Choroid plexus epithelial cell (primary cell): ENCODE results near the gene POLR2F.

Experiments used
- DNase-seq: peaks from one replicate; pipeline ENCODE4 v3.0.0-alpha.2; 2010; ENCODE audit warnings: low read depth
- H3K4me3 ChIP-seq: 2 replicates; pipeline ENCODE4 v1.5.1; 2011; ENCODE audit warnings: low read depth, mild to moderate bottlenecking, control low read depth, low read length, moderate library complexity
- CTCF ChIP-seq: conservative IDR thresholded peaks from 2 replicates; pipeline ENCODE4 v1.5.1; 2011; ENCODE audit warnings: low read depth, mild to moderate bottlenecking, control low read depth, inconsistent platforms, low read length, moderate library complexity

POLR2F gene

DNA sequence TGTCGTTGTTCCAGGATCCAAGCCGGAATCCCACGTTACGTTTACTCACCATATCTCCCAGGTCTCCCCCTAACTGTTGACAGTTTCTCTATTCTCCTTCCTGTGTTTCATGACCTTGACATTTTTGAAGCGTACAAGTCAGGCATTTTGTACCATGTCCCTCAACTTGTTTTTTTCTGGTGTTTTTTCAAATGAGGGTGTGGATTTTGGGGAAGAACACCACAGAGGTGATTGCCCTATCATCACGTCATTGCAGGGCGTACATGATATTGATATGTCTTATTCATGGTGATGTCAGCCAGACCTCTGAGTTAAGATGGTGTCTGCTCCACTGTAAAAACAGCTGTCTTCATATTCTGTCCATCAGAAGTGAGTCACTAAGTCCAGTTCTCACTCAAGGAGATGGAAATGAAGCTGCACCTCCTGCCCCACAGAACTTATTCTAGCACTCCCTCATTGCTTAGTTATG, 59.1 kb downstream of the POLR2F start:
- DNase-seq, result peak; percentile 69
- TF ChIP-seq CTCF, result no peak
- no peak overlapping the region for H3K4me3 ChIP-seq

GRCh38 chr22:38014083-38014482, 60.6 kb downstream of the POLR2F start:
- DNase-seq, result no peak
- no peak overlapping the region for H3K4me3 ChIP-seq
- TF ChIP-seq CTCF, result no peak

DNA sequence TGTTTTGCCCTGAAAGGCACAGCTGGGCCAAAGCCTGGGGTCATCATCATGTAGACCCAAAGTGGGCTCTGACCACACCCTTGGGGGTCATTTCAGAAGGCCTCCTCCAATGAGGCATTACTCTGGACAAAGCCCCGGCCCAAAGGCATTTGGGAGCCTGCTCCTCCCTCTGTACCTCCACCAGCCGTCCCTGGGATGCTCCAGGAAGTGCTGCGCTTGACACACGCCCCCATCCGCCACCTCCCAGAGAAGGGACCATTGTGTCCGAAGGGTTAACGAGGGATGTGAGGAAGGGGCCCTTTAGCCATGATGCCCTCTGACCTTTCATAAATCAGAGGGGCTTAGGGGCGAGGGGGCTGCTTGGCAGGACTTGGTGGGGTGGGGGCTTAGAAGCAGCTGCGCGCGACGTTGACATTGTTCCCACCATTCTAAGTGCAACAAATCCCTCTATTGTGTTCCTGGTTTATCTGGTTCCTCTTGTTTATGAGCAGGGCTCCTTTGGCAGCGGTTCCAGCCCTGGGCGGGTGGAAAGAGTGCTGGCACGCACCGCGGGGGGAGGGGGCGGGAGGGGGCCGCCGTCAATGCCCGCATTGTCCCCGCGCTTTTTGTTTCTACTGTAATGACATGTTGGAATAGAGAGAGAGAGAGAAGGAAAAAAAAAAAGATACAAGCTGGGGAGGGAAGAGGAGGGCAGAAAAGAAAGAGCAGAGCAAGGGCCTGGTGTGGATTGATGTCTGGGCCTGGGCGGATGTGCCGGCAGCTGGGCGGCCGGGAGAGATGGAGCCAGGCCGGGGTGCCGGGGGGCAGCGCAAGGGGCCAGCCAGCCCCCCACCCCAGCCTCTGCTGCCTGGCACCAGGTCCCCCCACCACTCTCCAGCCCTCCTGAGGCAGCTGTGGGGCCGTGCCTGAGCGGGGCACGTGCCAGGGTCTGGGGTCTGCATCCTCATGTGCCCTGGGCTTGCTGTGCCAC, 63.0 kb downstream of the POLR2F start:
- DNase-seq, result peak; percentile 34
- no peak overlapping the region for H3K4me3 ChIP-seq
- TF ChIP-seq CTCF, result no peak

DNA sequence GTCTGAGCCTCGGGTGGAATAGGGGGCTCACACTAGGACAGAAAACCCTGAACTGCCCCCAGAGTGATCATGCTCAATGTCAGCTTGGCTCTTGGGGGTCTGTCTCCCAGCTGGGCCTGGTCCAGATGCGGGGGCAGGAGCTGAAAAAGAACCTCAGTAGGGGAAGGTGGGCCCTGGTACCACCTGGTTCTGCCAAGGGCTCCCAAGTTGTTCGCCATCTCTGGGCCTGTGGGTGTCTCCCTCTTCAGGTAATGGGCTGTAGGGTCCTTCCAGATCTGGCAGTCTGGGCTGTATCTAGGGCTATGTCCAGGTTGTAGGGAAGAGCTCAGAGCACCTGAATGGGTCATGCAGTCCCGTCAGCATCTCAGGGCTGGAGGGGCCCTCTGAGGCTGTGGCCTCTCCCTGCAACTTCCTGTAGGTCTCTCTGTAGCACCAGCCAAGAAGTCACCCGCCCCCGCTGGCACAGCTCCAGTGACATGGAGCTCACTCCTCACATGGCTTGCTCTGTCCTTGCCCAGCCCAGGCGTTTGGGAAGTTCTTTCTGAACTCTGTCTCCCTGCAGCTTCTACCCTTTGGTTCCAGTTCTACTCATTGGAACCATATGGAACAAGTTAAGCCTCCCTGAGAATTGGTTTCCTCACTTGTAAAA, 63.9 kb downstream of the POLR2F start:
- TF ChIP-seq CTCF, result peak; percentile 29
- DNase-seq, result peak; percentile 74
- H3K4me3 ChIP-seq, result no peak overlapping the region

GRCh38 chr22:38017939-38018885, 64.7 kb downstream of the POLR2F start:
- no peak for TF ChIP-seq CTCF
- no peak for DNase-seq
- no peak overlapping the region for H3K4me3 ChIP-seq
